VCaP (cell line): ENCODE results near the gene THPO.

Source experiments
- H3K27ac ChIP-seq: fragments of 450-650 bp; 2 replicates; pipeline ENCODE4 v1.5.1; 2017
- CTCF ChIP-seq: fragments of 450-650 bp; conservative IDR thresholded peaks from 2 replicates; pipeline ENCODE4 v1.5.1; 2017; ENCODE audit warnings: mild to moderate bottlenecking, moderate library complexity

The THPO gene

GRCh38 chr3:184323696-184324095 lies 54.3 kb downstream of the THPO start:
- H3K27ac ChIP-seq: no peak overlapping the region
- TF ChIP-seq CTCF: no peak

GRCh38 chr3:184322731-184323487 lies 55.1 kb downstream of the THPO start:
- no peak for TF ChIP-seq CTCF
- H3K27ac ChIP-seq: no peak overlapping the region
